Right kidney (tissue), 1 donor: ENCODE measurements around the gene LHX3.
"Not testable (repeated sequence)": the region's sequence is repeated elsewhere in the genome, so short reads cannot be mapped to it uniquely, and the experiment has no call there.

Experiments
- DNase-seq: peaks from one replicate; pipeline ENCODE4 v3.0.0-alpha.2; 2016

Gene LHX3

DNA sequence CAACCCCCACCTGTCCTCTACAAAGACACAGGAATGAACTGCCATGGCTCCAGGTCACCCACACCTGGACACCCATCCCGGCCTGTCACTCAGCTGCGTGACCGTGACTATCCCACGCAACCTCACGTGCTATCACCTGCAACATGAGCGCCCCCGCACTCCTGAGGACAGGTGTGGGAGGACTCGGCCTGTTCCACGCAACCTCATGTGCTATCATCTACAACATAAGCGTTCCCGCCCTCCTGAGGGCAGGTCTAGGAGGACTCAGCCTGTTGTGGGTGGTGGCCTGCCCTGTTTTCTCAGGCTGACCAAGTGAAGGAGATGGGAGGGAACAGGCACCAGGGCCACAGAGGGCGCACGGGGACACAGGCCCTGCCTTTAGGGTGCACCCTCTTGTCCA lies 36.6 kb upstream of the LHX3 start:
- DNase-seq = no peak

DNA sequence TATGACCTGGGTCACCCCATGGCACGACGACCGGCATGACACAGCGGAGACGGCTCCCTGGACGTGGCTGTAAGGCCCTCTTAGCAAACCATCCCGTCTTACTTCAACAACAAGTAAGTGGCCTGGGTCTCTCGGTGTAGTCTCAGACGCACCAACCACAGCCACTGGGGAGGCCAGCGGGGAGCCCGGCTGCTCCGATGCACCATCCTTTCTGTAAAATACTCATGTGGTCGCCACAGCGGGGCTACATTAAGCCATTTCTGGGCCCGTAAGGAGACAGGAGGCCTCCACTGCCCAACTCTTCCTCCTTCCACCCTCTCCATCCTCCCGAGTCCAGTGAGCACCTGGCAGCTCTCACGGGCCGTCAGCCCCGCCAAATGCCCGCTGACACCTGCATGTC lies 36.0 kb upstream of the LHX3 start:
- DNase-seq = no peak

DNA sequence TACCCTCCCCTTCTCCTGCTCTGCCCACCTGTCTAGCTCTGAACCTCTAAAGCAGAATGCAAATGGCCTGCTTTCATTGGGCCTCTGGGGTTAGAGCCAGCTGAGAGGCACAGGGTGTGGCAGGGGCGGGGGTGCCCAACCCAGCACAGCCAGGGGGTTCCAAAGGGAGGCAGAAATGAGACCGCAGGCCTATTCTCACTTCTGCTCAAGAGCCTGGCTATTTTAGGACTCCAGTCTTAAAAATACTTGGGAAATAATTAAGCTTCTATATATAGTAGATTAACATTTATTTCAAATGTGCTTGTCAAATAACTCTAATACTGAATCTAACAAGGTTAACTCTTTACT lies 35.0 kb upstream of the LHX3 start:
- DNase-seq = no peak

DNA sequence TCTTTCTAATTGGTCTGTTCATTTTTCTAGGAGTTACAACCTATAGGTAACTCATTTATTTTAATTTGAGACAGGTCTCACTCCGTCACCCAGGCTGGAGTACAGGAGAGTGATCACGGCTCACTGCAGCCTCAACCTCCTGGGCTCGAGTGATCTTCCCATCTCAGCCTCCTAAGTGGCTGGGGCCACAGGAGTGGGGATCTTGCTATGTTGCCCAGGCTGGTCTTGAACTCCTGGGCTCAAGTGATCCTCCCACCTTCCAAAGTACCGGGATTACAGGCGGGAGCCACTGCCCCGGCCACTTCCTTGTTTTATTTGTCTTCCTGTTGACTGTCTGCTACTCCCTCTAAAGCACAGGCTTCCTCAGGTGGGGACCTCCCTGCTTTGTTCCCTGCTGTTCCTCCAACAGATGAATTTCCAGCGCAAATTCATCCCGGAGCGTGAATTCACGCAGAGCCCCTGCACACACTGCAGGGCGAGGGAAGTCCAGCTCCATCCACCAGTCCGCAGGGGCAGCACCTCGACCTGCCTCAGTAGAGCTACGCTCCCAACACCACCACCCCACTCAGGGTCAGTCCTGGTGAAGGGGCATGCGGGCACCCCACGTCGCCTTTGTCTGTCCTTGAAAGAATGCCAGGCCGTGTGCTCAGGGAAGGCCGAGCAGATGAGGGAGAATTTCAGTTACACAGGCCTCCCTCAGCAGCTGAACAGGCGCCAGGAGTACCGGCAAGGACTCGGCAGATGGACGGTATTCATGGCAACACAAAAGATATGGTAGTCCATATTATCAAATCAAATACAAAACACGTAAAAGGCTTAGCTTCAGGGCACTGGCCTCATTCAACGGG lies 34.4 kb upstream of the LHX3 start:
- no peak for DNase-seq

DNA sequence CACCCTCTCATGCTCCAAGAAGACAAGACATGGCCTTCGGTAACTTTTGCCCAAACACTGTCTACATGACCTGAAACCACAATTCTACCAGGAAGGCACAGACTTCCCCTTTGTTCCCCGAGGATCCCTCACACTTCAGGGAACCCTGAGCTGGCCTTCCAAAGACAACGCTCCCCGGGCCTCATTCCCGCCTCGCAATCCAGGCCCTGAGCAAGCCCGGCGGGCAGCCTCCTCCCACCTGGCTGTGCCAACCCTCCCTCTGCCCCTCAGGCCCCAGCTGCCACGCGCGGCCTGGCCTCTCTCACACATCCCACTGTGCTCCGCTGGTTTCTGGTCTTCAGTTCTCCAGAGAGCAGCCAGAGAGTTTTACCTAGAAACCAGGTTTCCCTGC lies 33.4 kb upstream of the LHX3 start:
- DNase-seq = no peak

DNA sequence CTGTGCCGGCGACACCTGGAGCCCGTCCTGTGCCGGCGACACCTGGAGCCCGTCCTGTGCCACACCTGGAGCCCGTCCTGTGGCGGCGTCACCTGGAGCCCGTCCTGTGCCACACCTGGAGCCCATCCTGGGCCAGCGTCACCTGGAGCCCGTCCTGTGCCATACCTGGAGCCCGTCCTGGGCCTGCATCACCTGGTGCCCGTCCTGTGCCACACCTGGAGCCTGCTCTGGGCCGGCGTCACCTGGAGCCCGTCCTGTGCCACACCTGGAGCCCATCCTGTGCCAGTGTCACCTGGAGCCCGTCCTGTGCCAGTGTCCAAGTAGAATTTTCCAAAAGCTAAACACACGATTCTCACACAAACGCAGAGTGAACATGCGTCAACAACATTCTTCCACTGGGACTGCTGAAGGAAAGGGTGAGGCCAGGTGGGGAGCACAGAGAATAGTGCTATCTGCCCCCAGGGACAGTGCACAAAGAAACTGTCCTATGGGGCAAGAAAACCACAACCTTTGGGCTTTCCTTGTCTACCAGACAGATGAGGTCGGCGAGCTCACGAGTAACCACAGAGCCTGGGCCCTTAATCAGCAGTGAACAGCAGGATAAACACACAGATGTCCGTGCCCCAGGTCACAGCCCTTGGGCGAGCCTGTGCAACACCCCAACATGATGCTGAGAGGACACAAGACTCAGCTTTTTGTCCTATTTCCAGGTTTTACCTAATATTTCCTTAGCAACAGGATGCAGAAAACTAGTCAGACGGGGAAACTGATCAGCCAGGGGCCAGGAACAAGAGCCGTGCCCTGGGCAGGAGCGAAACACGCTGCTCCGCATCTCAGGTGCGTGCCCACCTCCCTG lies 32.8 kb upstream of the LHX3 start:
- DNase-seq = no peak

DNA sequence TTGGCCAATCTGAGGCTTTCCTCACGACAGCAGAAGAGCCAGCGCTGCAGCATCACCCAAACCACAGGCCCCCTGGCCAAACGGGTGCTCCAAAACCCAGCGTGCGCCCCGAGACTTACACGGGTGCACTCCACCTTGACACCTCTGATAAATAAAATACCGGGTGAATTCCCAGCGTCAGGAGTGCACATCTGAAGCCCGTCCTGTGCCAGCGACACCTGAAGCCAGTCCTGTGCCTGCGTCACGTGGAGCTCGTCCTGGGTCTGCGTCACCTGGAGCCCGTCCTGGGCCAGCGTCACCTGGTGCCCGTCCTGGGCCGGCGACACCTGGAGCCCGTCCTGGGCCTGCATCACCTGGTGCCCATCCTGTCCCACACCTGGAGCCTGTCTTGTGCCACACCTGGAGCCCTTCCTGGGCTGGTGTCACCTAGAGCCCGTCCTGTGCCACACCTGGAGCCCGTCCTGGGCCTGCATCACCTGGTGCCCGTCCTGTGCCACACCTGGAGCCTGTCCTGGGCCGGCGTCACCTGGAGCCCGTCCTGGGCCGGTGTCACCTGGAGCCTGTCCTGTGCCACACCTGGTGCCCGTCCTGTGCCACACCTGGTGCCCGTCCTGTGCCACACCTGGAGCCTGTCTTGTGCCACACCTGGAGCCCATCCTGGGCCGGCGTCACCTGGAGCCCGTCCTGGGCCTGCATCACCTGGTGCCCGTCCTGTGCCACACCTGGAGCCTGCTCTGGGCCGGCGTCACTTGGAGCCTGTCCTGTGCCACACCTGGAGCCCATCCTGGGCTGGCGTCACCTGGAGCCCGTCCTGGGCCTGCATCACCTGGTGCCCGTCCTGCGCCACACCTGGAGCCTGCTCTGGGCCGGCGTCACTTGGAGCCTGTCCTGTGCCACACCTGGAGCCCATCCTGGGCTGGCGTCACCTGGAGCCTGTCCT lies 31.8 kb upstream of the LHX3 start:
- DNase-seq = not testable (repeated sequence)

DNA sequence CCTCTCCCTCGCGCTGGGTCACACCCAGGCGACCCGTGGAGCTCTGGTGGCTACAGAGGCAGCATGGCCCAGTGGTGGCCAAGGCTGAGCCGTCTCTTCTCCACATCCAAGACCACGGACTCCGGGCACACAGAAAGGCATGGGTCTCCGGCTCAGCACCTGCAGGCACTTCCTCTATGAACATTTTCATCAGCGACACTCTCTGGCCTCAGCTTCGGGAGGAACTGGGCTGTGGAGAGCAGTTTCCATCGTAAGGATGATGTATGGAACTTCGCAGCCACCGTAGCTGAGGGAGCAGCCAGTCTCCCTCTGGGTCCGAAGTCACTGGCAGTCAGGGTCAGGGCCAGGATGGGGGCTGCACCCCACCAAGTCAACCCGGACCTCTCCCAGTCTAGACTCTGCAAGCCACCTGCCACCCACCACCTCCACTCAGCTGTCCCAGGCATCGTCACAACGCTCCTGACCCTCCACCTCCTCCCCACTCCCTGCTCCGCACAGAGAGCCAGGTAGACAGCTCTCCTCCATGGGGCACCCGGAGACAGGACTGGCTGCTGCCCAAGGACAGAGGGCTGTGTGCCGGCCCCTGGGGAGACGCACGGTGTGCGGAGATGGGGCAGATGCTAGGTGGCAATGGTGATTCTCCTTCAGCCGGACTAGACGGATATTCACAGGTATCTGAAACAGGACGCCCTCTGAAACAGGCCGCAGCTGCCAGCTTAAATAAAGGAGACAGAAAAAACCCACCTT lies 31.0 kb upstream of the LHX3 start:
- DNase-seq = no peak

DNA sequence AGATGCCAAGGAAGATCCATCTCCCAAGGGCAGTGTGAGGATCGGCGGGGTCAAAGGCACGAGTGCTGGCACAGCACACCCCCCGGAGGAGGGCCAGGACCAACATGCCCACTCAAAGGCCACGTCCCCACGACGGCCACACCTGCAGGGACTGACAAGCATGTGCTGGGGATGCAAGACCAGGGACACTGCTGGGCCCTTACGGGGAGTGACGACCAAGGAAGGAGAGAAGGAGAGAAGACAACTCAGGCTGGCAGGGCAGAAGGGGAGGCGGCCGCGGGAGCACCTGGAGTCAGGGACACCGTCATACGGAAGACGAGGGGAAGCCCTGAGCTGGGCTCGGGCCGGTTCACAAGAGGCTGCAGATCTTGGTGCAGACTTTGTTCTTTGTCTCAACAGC lies 30.2 kb upstream of the LHX3 start:
- no peak for DNase-seq

DNA sequence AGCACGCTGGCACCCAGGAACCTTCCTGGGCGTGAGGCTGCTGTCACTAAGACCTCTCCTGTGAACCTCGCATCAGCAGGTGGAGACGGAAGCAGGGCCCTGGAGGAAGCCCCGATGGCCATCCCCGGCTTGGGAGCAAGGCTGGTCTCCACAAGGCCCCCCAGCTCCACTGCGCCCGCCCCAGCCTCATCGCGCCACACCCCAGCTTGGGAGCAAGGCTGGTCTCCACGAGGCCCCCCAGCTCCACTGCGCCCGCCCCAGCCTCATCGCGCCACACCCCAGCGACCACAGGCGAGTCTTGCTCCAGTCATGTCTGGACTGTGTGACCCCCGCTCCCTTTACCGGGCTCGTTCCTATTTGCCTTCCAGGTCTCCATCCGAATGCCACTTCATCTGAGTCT lies 29.7 kb upstream of the LHX3 start:
- no peak for DNase-seq

DNA sequence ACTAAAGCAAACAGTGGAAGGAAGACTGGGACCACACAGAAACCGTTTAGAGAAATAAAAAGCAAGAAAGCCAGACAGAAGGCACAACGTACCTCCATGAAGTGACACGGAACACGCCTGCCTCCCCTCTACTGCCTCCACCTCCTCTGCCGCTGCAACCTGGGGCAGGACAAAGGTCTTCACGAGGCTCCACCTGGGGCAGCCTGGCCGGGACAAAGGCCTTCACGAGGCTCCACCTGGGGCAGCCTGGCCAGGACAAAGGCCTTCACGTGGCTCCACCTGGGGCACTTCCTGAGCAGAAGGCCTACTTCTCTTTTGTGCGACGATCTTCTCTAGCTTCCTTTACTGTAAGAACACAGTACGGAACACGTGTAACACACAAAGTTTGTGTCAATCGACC lies 28.9 kb upstream of the LHX3 start:
- no peak for DNase-seq

DNA sequence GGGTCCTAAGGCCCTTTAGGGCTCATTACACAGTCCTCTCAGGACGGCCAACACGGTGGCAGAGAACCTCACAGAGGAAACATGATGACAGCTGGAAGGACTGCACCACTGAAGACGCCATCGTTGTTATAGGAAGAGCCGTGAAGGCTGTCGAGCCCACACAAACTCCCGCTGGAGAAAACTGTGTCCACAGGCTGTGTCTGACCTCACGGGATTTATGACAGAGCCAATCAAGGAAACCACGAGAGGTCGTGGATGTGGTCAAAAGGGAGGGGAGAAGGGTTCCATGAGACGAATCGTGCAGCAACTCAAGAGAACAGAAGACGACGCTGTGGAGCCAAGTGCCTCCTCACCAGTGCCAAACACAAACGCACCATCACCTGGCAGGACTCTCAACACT lies 28.5 kb upstream of the LHX3 start:
- no peak for DNase-seq

DNA sequence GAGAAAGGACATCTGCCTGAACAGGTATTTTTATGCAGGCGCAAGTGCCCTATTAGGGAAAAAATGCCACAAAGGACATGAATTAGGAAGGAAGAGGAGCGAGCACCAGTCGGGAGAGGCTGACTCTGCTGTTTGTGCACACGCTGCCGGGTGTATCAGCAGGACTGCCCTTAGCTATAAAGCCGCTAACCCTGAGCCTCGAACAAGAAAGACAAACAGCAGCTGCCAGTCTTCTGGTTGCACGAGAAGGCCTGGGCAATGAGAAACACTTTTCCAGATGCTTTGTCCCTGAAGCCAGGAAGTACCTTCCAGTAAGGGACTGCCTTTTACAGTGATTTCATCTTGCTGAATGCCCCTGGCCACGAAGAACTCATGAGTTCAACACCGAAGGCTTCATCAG lies 28.0 kb upstream of the LHX3 start:
- DNase-seq = no peak

DNA sequence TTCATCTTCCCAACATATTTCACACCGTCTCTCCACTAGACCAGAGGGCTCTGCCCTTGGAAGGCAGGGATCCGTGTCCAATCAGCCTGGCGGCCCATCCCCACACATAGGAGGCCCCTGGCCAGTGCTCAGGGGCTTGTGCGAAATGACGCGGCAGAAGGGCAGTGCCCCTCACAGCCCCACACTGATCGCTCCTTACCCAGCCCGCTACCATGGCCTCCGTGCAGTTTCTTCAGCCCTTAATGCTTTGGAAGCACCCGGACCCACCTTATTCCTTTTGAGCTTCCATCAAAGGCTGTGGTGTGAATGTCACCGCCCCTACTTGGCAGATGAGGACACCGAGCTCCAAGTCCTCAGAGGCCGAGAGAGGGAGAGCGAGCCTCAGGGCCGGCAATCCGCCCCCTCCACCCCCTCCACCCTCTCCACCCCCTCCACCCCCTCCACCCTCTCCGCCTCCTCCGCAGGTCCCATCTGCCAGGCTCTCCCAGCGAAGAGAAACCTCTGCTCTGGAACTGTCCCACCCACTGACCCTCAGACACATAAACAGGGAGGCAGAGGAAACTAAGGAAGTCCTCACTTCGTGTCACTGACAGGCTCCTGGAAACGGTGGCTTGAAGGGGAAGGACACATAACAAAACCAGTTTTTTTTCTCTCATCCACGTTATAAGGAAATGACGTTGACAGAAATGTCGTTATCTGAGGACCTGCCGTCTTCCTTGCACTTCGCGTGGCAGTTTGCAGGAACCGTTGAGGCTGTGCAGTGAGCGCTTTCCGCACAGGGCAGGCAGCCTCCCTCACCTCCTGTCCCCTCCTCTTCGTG lies 26.8 kb upstream of the LHX3 start:
- no peak for DNase-seq

DNA sequence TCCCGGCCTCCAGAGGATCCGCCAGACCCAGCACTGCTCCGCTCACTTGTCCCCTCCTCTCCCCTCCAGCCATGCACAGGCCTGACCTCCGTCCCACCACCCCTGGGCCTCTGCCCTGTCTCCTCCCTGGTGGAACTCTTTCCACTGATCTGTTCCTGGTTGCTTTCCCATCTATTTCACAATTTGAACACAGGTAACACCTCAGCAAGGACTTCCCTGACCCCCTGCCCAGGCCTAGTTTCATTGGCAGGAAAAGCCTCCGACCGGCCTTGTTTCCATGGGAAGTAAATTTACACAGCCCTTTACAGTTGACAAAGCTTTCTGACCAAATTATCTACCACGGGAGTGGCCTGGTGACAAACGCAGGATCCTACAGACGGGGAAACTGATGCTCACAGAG lies 25.8 kb upstream of the LHX3 start:
- no peak for DNase-seq

DNA sequence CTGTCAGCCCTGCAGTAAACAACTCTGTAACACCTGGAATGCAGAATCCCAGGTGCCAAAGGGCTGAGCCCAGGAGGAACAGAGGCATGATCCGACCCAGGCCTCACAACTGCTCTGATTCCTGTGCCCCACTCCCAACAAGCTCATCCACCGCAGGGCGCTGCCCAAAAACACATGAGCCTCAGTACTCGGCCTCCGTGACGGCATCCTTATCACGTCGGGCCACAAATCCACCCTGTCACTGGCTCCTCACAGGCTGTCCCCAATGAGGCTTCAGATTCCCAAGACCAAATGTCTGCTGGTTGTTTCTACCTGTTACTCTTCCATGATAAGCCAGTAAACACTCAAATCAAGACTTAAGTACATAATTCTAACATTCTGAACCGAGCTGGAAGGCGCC lies 25.4 kb upstream of the LHX3 start:
- no peak for DNase-seq

DNA sequence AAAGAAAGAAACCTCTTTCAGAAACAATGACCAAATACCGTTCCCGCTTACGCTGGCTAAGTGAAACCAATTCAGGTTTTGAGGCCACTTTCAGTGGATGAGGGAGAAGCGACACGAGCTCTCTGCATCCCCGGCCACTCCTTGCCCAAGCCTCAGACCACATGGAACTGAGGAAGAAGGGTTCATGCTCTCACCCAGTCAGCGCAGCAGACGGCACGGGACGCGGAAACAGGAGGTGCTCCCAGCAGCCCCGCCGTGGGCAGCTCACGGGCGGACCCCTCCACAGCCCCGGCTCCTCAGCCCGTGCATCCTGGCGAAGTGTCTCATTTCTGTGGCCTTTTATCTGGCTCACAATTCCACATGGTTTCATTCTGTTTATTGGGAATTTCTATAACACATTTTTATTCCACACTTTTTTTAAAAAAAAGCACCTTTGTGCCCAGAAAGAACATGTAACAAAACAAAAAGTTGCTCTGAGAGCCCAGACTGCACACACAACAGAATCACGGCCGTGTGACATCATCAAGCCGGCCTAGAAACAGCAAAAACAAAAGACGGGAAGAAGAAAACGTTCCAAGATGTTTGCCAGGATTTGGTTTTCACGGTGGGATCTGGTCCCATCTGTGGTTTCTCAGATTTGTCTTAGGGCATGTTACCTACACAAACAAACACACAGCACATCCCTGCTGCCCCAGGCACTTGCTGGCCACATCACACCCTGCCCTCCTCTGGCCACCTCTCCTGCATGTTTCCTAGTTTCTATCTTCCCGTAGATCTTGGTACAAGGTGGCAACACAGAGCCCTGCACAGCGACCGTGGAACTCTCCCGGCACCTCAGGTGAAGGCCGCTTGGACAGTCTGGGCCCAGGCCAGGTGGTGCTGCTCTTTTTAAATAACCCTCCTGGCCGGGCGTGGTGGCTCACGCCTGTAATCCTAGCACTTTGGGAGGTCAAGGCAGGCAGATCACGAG lies 24.5 kb upstream of the LHX3 start:
- no peak for DNase-seq

DNA sequence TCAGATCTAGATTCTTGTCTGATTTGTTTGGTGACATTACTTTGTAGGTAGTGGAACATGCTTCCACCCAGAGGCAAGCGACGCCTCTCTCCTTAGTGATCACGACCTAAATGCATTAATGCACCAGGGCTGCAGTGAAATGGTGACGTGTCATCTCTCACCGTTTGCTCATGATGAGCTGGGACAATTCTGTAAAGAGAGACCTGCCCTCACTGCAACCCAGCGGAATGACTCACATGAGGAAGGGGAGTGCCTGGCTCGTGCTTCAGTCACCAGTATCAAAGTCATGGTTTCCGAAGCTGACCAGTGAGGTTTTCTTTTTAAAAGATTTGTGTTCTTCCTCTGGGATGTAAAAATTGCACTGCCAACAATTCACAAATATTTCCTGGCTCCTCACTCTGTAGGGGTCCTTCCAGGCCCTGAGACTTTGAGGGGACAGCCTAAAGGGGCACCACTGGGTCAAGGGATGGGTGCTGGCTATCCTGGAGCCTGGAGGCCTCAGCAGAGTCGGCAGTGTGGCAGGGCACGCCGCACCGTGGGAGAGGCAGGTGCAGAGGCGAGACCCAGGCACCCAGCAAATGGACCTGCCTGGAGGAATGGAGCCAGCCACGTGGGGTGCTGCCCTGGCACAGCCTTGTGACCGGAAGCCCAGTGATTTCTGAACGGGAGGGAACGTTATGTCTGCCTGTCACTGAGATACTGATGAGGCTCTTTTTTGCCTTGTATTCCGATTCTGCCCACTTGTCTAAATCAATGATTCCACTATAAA lies 23.4 kb upstream of the LHX3 start:
- DNase-seq = no peak
